Vagina (tissue), 2 donors: ENCODE data around the gene SPR.

Experiments used
- POLR2AphosphoS5 ChIP-seq, 2 donors: sonication (generic); formaldehyde crosslinking; IDR thresholded peaks; one replicate each; pipeline ENCODE4 v1.9.0; 2017; ENCODE audit warnings: antibody characterized with exemption in 2 of 2, mild to moderate bottlenecking in 2 of 2, low read depth in 1 of 2; ENCODE audit not compliant: insufficient read depth in 1 of 2
- TF ChIP-seq, protein P1 (sequence below), 3 experiments: fragments of 450-650 bp in 2 of 3; fragments of 200-600 bp in 1 of 3; sonication (generic) in 1 of 3; IDR thresholded peaks; one replicate each; pipeline ENCODE4 v1.5.1; 2017 to 2019; ENCODE audit warnings: antibody characterized with exemption in 3 of 3, mild to moderate bottlenecking in 2 of 3, moderate library complexity in 2 of 3

DNA sequence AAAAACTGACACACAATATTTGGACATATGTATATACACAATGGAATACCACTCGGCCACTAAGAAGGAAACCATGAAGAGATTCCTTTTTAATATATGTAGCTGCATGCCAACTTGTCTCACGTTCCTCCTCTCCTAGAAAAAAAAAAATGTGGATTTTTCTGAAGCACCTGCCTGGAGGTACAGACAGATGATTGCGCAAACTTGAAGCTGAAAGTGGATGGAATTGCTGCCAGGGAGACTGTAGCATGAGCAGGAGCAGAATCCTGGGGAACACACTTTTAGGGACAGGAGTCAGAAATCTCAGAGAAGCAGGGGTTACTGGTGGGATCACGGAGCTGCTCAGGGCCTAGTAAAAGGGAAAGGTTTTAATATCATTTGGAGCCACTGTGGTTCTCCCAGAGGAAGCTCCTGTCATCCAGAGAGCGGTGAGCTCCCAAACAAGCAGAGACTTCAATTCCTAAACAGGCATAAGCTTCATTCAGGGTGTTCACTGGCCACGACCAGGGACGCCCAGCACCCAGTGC lies 640 bp upstream of the SPR start:
- TF ChIP-seq, protein P1, sequence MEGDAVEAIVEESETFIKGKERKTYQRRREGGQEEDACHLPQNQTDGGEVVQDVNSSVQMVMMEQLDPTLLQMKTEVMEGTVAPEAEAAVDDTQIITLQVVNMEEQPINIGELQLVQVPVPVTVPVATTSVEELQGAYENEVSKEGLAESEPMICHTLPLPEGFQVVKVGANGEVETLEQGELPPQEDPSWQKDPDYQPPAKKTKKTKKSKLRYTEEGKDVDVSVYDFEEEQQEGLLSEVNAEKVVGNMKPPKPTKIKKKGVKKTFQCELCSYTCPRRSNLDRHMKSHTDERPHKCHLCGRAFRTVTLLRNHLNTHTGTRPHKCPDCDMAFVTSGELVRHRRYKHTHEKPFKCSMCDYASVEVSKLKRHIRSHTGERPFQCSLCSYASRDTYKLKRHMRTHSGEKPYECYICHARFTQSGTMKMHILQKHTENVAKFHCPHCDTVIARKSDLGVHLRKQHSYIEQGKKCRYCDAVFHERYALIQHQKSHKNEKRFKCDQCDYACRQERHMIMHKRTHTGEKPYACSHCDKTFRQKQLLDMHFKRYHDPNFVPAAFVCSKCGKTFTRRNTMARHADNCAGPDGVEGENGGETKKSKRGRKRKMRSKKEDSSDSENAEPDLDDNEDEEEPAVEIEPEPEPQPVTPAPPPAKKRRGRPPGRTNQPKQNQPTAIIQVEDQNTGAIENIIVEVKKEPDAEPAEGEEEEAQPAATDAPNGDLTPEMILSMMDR (IDR thresholded peaks at IDR 0.05) = no peak
- TF ChIP-seq POLR2AphosphoS5 (IDR thresholded peaks at IDR 0.05; ENCODE audit: insufficient read depth in 1 of 2, low read depth in 1 of 2) = no peak
